Renal cortex interstitium (tissue), 11 donors: ENCODE data around the gene GRIK4. TPM values are rescaled to one million over a fixed set of nuclear protein-coding genes. Genes with fewer than 3 reads are reported as not detected.

Experiments
- DNase-seq, 11 donors: peaks; one replicate each; pipeline ENCODE4 v3.0.0-alpha.2; 2013; ENCODE audit warnings: low read depth in 9 of 11, low spot score in 4 of 11; ENCODE audit errors: extremely low read depth in 1 of 11
- polyA plus RNA-seq, 3 donors: library from polyadenylated mRNA; unstranded; fragments of 120-200 nt; gene quantifications; one replicate each; pipeline ENCODE4 v1.2.1, GENCODE V29; 2013; ENCODE audit not compliant: insufficient read length in 3 of 3

Gene GRIK4
- polyA plus RNA-seq, 3 donors, result 1.0 to 1.4 (median 1.2) TPM

- no peak for DNase-seq
These were observed 525.5 kb downstream of the GRIK4 start for GRCh38 chr11:121037016-121037415.

Other genes starting within 250 kb of the GRIK4 start
- 10 to 100 TPM; 10.2 to 18.8 (median 12.8) TPM for gene TLCD5, start 186.4 kb upstream of the GRIK4 start, polyA plus RNA-seq
- 100 to 1,000 TPM; 123 to 132 (median 123) TPM for gene ARHGEF12, start 175.3 kb upstream of the GRIK4 start, polyA plus RNA-seq